ENCODE results near the gene ICA1.

- TF ChIP-seq POLR2AphosphoS5 (IDR thresholded peaks at IDR 0.05; ENCODE audit: borderline replicate concordance, low read depth, low read length): no peak
- TF ChIP-seq EZH2 (IDR thresholded peaks at IDR 0.05): no peak
Observed at GRCh38 chr7:8146106-8146787, 115.7 kb downstream of the ICA1 start.

Measured in SK-N-MC (cell line).